ENCODE measurements around the gene TPRG1L. TPM values are rescaled to one million over a fixed set of nuclear protein-coding genes. Genes with fewer than 3 reads are reported as not detected.

TPRG1L gene
- total and polyA plus RNA-seq, 10 of the 15 experiments (the other 5 are each of a cell fraction or from before 2014, with no cell fraction given) = 1.5 to 16.5 (median 8.0) TPM

DNA sequence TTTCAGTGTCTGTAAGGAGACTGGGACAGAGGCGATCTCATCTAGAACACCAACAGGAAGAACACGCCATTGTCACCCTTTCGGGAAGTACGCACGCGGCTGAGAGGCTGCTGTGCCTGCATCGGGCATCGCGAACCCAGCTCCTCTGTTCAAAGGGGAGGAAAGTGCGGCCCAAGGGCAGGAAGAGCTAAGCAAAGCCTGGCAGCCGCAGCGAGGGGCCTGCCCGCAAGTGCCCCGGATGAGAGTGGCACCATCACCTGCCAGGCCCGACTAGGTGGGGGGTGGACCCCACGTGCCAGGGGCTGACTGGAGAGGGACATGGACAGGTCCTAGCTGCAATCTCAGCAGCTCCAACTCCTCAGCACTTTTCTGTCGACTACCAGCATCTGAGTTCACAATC is 7.5 kb downstream of the TPRG1L start (continued):
- TF ChIP-seq, protein P1, sequence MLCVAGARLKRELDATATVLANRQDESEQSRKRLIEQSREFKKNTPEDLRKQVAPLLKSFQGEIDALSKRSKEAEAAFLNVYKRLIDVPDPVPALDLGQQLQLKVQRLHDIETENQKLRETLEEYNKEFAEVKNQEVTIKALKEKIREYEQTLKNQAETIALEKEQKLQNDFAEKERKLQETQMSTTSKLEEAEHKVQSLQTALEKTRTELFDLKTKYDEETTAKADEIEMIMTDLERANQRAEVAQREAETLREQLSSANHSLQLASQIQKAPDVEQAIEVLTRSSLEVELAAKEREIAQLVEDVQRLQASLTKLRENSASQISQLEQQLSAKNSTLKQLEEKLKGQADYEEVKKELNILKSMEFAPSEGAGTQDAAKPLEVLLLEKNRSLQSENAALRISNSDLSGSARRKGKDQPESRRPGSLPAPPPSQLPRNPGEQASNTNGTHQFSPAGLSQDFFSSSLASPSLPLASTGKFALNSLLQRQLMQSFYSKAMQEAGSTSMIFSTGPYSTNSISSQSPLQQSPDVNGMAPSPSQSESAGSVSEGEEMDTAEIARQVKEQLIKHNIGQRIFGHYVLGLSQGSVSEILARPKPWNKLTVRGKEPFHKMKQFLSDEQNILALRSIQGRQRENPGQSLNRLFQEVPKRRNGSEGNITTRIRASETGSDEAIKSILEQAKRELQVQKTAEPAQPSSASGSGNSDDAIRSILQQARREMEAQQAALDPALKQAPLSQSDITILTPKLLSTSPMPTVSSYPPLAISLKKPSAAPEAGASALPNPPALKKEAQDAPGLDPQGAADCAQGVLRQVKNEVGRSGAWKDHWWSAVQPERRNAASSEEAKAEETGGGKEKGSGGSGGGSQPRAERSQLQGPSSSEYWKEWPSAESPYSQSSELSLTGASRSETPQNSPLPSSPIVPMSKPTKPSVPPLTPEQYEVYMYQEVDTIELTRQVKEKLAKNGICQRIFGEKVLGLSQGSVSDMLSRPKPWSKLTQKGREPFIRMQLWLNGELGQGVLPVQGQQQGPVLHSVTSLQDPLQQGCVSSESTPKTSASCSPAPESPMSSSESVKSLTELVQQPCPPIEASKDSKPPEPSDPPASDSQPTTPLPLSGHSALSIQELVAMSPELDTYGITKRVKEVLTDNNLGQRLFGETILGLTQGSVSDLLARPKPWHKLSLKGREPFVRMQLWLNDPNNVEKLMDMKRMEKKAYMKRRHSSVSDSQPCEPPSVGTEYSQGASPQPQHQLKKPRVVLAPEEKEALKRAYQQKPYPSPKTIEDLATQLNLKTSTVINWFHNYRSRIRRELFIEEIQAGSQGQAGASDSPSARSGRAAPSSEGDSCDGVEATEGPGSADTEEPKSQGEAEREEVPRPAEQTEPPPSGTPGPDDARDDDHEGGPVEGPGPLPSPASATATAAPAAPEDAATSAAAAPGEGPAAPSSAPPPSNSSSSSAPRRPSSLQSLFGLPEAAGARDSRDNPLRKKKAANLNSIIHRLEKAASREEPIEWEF (IDR thresholded peaks at IDR 0.05; ENCODE audit: insufficient replicate concordance, low read depth, low read length) = no peak
- TF ChIP-seq YBX1 (IDR thresholded peaks at IDR 0.05) = no peak
- no peak for TF ChIP-seq WRNIP1 (IDR thresholded peaks at IDR 0.05; ENCODE audit: borderline replicate concordance, low read depth, low read length)
- TF ChIP-seq, protein P2, sequence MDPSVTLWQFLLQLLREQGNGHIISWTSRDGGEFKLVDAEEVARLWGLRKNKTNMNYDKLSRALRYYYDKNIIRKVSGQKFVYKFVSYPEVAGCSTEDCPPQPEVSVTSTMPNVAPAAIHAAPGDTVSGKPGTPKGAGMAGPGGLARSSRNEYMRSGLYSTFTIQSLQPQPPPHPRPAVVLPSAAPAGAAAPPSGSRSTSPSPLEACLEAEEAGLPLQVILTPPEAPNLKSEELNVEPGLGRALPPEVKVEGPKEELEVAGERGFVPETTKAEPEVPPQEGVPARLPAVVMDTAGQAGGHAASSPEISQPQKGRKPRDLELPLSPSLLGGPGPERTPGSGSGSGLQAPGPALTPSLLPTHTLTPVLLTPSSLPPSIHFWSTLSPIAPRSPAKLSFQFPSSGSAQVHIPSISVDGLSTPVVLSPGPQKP (IDR thresholded peaks at IDR 0.05; ENCODE audit: low read depth, low read length) = no peak
- TF ChIP-seq SPI1 (IDR thresholded peaks at IDR 0.05; ENCODE audit: borderline replicate concordance, insufficient read depth, low read depth, low read length) = no peak
- TF ChIP-seq, protein P3, sequence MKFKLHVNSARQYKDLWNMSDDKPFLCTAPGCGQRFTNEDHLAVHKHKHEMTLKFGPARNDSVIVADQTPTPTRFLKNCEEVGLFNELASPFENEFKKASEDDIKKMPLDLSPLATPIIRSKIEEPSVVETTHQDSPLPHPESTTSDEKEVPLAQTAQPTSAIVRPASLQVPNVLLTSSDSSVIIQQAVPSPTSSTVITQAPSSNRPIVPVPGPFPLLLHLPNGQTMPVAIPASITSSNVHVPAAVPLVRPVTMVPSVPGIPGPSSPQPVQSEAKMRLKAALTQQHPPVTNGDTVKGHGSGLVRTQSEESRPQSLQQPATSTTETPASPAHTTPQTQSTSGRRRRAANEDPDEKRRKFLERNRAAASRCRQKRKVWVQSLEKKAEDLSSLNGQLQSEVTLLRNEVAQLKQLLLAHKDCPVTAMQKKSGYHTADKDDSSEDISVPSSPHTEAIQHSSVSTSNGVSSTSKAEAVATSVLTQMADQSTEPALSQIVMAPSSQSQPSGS (IDR thresholded peaks at IDR 0.05; ENCODE audit: low read length) = no peak
- TF ChIP-seq, protein P4, sequence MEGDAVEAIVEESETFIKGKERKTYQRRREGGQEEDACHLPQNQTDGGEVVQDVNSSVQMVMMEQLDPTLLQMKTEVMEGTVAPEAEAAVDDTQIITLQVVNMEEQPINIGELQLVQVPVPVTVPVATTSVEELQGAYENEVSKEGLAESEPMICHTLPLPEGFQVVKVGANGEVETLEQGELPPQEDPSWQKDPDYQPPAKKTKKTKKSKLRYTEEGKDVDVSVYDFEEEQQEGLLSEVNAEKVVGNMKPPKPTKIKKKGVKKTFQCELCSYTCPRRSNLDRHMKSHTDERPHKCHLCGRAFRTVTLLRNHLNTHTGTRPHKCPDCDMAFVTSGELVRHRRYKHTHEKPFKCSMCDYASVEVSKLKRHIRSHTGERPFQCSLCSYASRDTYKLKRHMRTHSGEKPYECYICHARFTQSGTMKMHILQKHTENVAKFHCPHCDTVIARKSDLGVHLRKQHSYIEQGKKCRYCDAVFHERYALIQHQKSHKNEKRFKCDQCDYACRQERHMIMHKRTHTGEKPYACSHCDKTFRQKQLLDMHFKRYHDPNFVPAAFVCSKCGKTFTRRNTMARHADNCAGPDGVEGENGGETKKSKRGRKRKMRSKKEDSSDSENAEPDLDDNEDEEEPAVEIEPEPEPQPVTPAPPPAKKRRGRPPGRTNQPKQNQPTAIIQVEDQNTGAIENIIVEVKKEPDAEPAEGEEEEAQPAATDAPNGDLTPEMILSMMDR (IDR thresholded peaks at IDR 0.05 in 2 of 3, conservative IDR thresholded peaks at IDR 0.05 in 1 of 3; ENCODE audit: control insufficient read depth in 2 of 3, extremely low read depth in 1 of 3, insufficient read depth in 1 of 3, low read depth in 3 of 3, low read length in 3 of 3) = no peak
- no peak for TF ChIP-seq MEF2A (IDR thresholded peaks at IDR 0.05; ENCODE audit: insufficient read depth, low read depth, low read length)

Measured in GM12878 (cell line).